ENCODE measurements around the gene NFIX. TPM values are rescaled to one million over a fixed set of nuclear protein-coding genes. Genes with fewer than 3 reads are reported as not detected.

NFIX gene
- total and polyA plus RNA-seq, 2 of the 13 experiments (the other 11 are each of a cell fraction or from before 2014, with no cell fraction given): 3.4 to 5.4 TPM

DNA sequence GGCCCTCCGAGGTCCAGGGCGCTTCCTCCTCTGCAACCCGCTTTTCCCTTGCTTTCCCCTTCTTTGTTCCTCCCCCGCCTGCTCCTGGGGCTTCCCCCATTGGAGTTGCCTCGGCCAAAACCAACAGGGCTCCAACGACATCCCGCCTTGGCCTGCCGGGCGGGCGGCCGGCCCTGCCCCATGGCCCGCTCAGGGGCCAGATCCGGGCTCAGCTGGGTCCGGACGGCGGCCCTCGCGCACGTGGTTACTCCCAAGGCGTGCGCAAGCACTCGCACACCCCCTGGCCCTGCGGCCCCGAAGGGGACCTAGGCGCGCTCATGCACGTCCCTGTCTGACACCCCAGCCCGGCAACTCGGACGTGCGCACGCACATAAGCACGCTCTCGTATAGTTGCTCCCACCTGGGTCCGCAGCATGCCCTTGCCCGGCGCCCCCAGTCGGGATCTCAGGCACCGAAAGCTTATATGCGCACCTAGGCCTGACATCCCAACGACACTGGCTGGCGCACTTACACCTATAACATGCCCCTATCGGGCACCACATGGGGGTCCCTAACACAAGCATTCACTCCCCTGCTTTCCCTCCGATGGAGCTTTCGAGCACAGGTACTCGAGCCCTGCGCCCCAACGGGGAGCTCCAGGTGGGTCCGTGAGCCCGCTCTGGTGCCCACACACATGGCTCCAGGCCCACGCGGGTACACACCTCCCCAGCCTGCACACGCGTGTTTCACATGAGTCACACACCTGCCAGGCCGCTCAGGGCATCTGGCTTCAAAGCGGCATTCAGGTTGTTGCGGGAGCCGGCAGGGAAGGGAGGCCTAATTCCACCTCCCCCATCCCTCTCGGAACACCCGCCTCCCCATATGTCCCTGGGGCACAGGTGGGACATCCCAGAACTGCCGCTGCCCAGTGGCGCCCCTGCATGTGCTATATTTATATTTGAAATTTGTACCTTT is 15.0 kb downstream of the NFIX start:
- no peak overlapping the region for H3K4me2 ChIP-seq (ENCODE audit: low read depth, low read length)
- no TSS peak for BruUV-seq (replicated peaks)
- no peak overlapping the region for H3K27ac ChIP-seq (ENCODE audit: extremely low read length, insufficient read depth, low read length)
- in situ Hi-C loops (cut with HindIII; ENCODE audit: extremely low pct_ligation_motif_present, low pct_unique_long_range_greater_than_20kb): no loop called here
- H3K9ac ChIP-seq (ENCODE audit: insufficient read depth, low read depth, low read length): no peak overlapping the region
- no peaks in the 10 kb centered on the region for H3K9me3 ChIP-seq (ENCODE audit: low read length)
- no peaks in the 10 kb centered on the region; a peak in 1 of 5 replicates for H3K27me3 ChIP-seq (ENCODE audit: control insufficient read depth in 1 of 2, insufficient read depth in 2 of 2, low read length in 2 of 2)
- TF ChIP-seq AGO2 (optimal IDR thresholded peaks at IDR 0.05; ENCODE audit: low read depth, low read length): peak; percentile 47
- TF ChIP-seq, protein P1, sequence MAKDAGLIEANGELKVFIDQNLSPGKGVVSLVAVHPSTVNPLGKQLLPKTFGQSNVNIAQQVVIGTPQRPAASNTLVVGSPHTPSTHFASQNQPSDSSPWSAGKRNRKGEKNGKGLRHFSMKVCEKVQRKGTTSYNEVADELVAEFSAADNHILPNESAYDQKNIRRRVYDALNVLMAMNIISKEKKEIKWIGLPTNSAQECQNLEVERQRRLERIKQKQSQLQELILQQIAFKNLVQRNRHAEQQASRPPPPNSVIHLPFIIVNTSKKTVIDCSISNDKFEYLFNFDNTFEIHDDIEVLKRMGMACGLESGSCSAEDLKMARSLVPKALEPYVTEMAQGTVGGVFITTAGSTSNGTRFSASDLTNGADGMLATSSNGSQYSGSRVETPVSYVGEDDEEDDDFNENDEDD (CRISPR knock-in tag; IDR thresholded peaks at IDR 0.05; ENCODE audit: borderline replicate concordance): no peak
- peak; percentile 25; the same call in 1 of the 2 replicates for TF ChIP-seq ZBTB33 (CRISPR knock-in tag; IDR thresholded peaks at IDR 0.05)
- ATAC-seq: no peak
- CTCF ChIA-PET (ENCODE audit: low intra/inter-chr PET ratio, low total read pairs): no interaction called here
- 97% methylated on average over 57 of the region's 62 CpGs for WGBS (ENCODE audit: low lambda C conversion rate)
- peaks cover 35% of the 10 kb centered on the region for H3K4me1 ChIP-seq (ENCODE audit: insufficient read depth, low read length)
- no peak overlapping the region for H2AFZ ChIP-seq (ENCODE audit: low read length)
- intact Hi-C loops (cut with micrococcal nuclease; ENCODE audit: unreplicated experiment): no loop called here
- no peaks in the 10 kb centered on the region for H4K20me1 ChIP-seq (ENCODE audit: insufficient read depth, low read length)
- no peak overlapping the region for H3K4me3 ChIP-seq (replicated peaks in 1 of 3; ENCODE audit: insufficient read depth in 1 of 3, low read depth in 2 of 3, low read length in 3 of 3)
- POLR2A ChIA-PET: interaction anchor here (0.5 to 1.0 kb wide), 2 partner anchors 12 to 13 kb away, joined by 3 read pairs; no protein-coding TSS in a partner anchor
- no peak for FAIRE-seq
- no peak for DNase-seq (ENCODE audit: low spot score)
- H3K36me3 ChIP-seq (replicated peaks in 1 of 2; ENCODE audit: control insufficient read depth in 1 of 2, insufficient read depth in 2 of 2, low read length in 2 of 2): peaks cover 2 to 4% of the 10 kb centered on the region in 2 experiments; a peak in 2 of 5 replicates
- H3K79me2 ChIP-seq (ENCODE audit: insufficient read depth, low read length): peaks cover 30% of the 10 kb centered on the region
